ENCODE measurements around the gene GATAD2A.

GRCh38 chr19:19382118-19382517 lies 23.4 kb upstream of the GATAD2A start:
- no peak for TF ChIP-seq GATA2 (IDR thresholded peaks at IDR 0.05; ENCODE audit: low read depth, low read length)
- TF ChIP-seq GATA3 (IDR thresholded peaks at IDR 0.05; ENCODE audit: low read depth, low read length), result no peak

Measured in SH-SY5Y (cell line).